K562 (cell line): ENCODE measurements around the gene SAMM50. TPM values are rescaled to one million over a fixed set of nuclear protein-coding genes. Genes with fewer than 3 reads are reported as not detected.

Source experiments
- CLOCK ChIP-seq: fragments of 250-450 bp; sonication (Bioruptor Pico); IDR thresholded peaks from 2 replicates; pipeline ENCODE4 v1.4.0; 2020; ENCODE audit warnings: mild to moderate bottlenecking, moderate library complexity, borderline replicate concordance
- FOXP1 ChIP-seq: sonication (generic); formaldehyde crosslinking; IDR thresholded peaks from 2 replicates; pipeline ENCODE4 v1.8.0; 2022; ENCODE audit warnings: mild to moderate bottlenecking, missing genetic modification reagents
- IRF9 ChIP-seq: fragments of 450-650 bp; IDR thresholded peaks from 2 replicates; pipeline ENCODE4 v1.6.1; 2016; ENCODE audit warnings: missing biosample characterization, missing genetic modification characterization
- KDM2B ChIP-seq: fragments of 250-450 bp; sonication (Bioruptor Pico); IDR thresholded peaks from 2 replicates; pipeline ENCODE4 v1.8.0; 2021; ENCODE audit warnings: mild to moderate bottlenecking, moderate library complexity
- KLF16 ChIP-seq: IDR thresholded peaks from 2 replicates; pipeline ENCODE4 v1.6.1; 2016; ENCODE audit warnings: antibody characterized with exemption
- MAZ ChIP-seq, 2 experiments: fragments of 450-650 bp in 1 of 2; sonication (generic) in 1 of 2; formaldehyde crosslinking; IDR thresholded peaks in 1 of 2; conservative IDR thresholded peaks in 1 of 2; 2 replicates each; pipeline versions ENCODE4 v1.4.0 to v1.5.0; 2020; ENCODE audit warnings: mild to moderate bottlenecking in 1 of 2, missing genetic modification reagents in 1 of 2
- PHB ChIP-seq: fragments of 250-450 bp; sonication (Bioruptor Pico); IDR thresholded peaks from 2 replicates; pipeline ENCODE4 v1.5.0; 2021
- PREB ChIP-seq: sonication (generic); formaldehyde crosslinking; IDR thresholded peaks from 2 replicates; pipeline ENCODE4 v1.8.1; 2023; ENCODE audit warnings: mild to moderate bottlenecking, missing genetic modification reagents
- RERE ChIP-seq: sonication (generic); formaldehyde crosslinking; IDR thresholded peaks from 2 replicates; pipeline ENCODE4 v1.8.0; 2023; ENCODE audit warnings: missing genetic modification reagents, mild to moderate bottlenecking, borderline replicate concordance
- SAFB2 ChIP-seq: fragments of 200-400 bp; formaldehyde crosslinking; IDR thresholded peaks from 2 replicates; pipeline ENCODE4 v1.6.1; 2018; ENCODE audit warnings: borderline replicate concordance, low read length, low read depth, moderate library complexity; ENCODE audit not compliant: severe bottlenecking
- SMARCA5 ChIP-seq: fragments of 450-650 bp; IDR thresholded peaks from 2 replicates; pipeline ENCODE4 v1.6.1; 2016
- TRIM24 ChIP-seq, 2 experiments: fragments of 450-650 bp; IDR thresholded peaks; 2 replicates each; pipeline ENCODE4 v1.6.1; 2016
- ZBTB2 ChIP-seq: fragments of 450-650 bp; IDR thresholded peaks from 2 replicates; pipeline ENCODE4 v1.6.1; 2016; ENCODE audit warnings: antibody characterized with exemption
- ZC3H4 ChIP-seq: sonication (generic); formaldehyde crosslinking; IDR thresholded peaks from 2 replicates; pipeline ENCODE4 v1.9.0; 2021; ENCODE audit warnings: missing genetic modification reagents, borderline replicate concordance
- ZKSCAN1 ChIP-seq: fragments of 150-350 bp; IDR thresholded peaks from 2 replicates; pipeline ENCODE4 v1.6.1; 2016; ENCODE audit warnings: low read depth, low read length
- ZNF445 ChIP-seq: fragments of 250-450 bp; sonication (Bioruptor Pico); IDR thresholded peaks from 2 replicates; pipeline ENCODE4 v1.4.0; 2020; ENCODE audit warnings: low read depth, mild to moderate bottlenecking, moderate library complexity
- polyA plus RNA-seq, 8 experiments: library from polyadenylated mRNA; depleted of rRNA in 4 of 8; stranded (reverse) in 5 of 8; unstranded in 3 of 8; fragments of >200 nt; fragmentation: Nextera tagmentation in 2 of 8; fragmentation: Illumina TruSeq in 1 of 8; extraction: Ambion mirVana in 2 of 8; extraction: Trizol in 1 of 8; gene quantifications; 2 replicates each; pipeline versions ENCODE4 v1.2.1 to v1.2.3, GENCODE V29; 2011 to 2014; ENCODE audit warnings: inconsistent platforms in 1 of 8, missing spikeins in 1 of 8
- total RNA-seq, 7 experiments: library from RNA; depleted of rRNA in 6 of 7; stranded (reverse); fragments of >200 nt in 6 of 7; fragmentation: Illumina TruSeq in 2 of 7; extraction: Trizol in 2 of 7; gene quantifications; 2 replicates each; pipeline versions ENCODE4 v1.2.1 to v1.2.3, GENCODE V29; 2011 to 2021; ENCODE audit warnings: low replicate concordance in 1 of 7

Gene SAMM50
- total and polyA plus RNA-seq, 9 of the 15 experiments (the other 6 are each of a cell fraction or from before 2014, with no cell fraction given) = 14.6 to 49.3 (median 38.1) TPM

GRCh38 chr22:43955040-43955882, at the start of gene SAMM50 (continued):
- TF ChIP-seq RERE (CRISPR knock-in tag) (no peak), KDM2B (CRISPR knock-in tag) (no peak), MAZ (CRISPR knock-in tag; conservative IDR thresholded peaks at IDR 0.05 in 1 of 2, IDR thresholded peaks at IDR 0.05 in 1 of 2) (no peak), ZKSCAN1 (no peak), SAFB2 (no peak), ZBTB2 (peak; percentile 70), IRF9 (tag) (no peak), TRIM24 (IDR thresholded peaks at IDR 0.05) (peak in 1 of 2 experiments; percentile 17; a peak in 1 of 4 replicates), ZNF445 (CRISPR knock-in tag) (no peak), ZC3H4 (no peak), PREB (CRISPR knock-in tag) (no peak), CLOCK (no peak), PHB (CRISPR knock-in tag) (no peak), FOXP1 (no peak), SMARCA5 (no peak), KLF16 (no peak)
